Spleen (tissue), 7 donors: ENCODE measurements around the gene GADL1.
A peak's percentile ranks its signal among the peaks of the same experiment; 100 is the strongest.

Source experiments
- POLR2A ChIP-seq, 3 donors: fragments of 450-650 bp; IDR thresholded peaks; one replicate each; pipeline ENCODE4 v1.5.1; 2017; ENCODE audit warnings: antibody characterized with exemption in 3 of 3, mild to moderate bottlenecking in 1 of 3
- POLR2AphosphoS5 ChIP-seq, 3 donors: sonication (generic); formaldehyde crosslinking; IDR thresholded peaks; one replicate each; pipeline ENCODE4 v1.5.1; 2017; ENCODE audit warnings: antibody characterized with exemption in 3 of 3
- TF ChIP-seq, protein P1 (sequence below), 11 experiments: fragments of 200-600 bp in 7 of 11; fragments of 450-650 bp in 4 of 11; sonication (generic) in 4 of 11; IDR thresholded peaks in 8 of 11; conservative IDR thresholded peaks in 3 of 11; 1 replicate in 7 of 11; 2 replicates in 4 of 11; pipeline versions ENCODE4 v1.4.0 to v1.8.0; 2016 to 2021; ENCODE audit warnings: antibody characterized with exemption in 11 of 11, inconsistent platforms in 4 of 11, mild to moderate bottlenecking in 1 of 11
- donor health status: DM: no; HTN: no; CAD: no; lungs with moderate emphysema.
- donor health status: DM: no; HTN: no; CAD: no.
- donor health status: DM: no; HTN: no; CAD: no.

DNA sequence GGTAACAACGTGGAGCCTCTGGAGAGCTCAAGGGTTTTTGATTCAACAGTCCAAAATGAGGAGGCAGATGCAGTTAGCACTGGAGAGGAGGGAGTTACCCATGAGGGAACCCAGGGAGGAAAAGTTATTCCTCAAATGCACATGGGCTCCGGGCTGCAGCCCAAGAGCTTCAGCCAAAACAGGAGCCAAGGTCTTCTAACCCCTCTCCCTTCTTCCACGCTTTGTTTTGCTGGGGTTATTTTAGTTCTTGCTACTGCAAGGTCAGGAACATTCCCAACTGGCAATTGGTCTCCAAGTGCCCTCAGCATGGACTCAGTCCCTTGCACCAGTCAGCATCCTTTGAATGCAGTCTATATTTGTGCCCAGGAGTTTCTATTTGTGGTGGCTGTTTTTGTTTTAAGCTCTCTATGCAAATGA, 198.1 kb downstream of the GADL1 start:
- TF ChIP-seq POLR2A (IDR thresholded peaks at IDR 0.05) (no peak), POLR2AphosphoS5 (IDR thresholded peaks at IDR 0.05) (peak in 2 of 3 donors; percentile 30 to 83)
- TF ChIP-seq, protein P1, sequence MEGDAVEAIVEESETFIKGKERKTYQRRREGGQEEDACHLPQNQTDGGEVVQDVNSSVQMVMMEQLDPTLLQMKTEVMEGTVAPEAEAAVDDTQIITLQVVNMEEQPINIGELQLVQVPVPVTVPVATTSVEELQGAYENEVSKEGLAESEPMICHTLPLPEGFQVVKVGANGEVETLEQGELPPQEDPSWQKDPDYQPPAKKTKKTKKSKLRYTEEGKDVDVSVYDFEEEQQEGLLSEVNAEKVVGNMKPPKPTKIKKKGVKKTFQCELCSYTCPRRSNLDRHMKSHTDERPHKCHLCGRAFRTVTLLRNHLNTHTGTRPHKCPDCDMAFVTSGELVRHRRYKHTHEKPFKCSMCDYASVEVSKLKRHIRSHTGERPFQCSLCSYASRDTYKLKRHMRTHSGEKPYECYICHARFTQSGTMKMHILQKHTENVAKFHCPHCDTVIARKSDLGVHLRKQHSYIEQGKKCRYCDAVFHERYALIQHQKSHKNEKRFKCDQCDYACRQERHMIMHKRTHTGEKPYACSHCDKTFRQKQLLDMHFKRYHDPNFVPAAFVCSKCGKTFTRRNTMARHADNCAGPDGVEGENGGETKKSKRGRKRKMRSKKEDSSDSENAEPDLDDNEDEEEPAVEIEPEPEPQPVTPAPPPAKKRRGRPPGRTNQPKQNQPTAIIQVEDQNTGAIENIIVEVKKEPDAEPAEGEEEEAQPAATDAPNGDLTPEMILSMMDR (IDR thresholded peaks at IDR 0.05 in 8 of 11, conservative IDR thresholded peaks at IDR 0.05 in 3 of 11), result no peak
